CD4-positive, alpha-beta T cell (primary cell): Measurements from ENCODE around the gene LIN28B. TPM values are rescaled to one million over a fixed set of nuclear protein-coding genes. Genes with fewer than 3 reads are reported as not detected.

Experiments used
- ATAC-seq: fragments of 200-7000 bp; cut with Tn5 transposase; one replicate; pipeline ENCODE4 v1.10.0; 2022; ENCODE audit warnings: mild to moderate bottlenecking; ENCODE audit not compliant: poor library complexity
- CTCF ChIA-PET: fragments of 350-600 bp; sonication (Branson Sonifier 250); formaldehyde crosslinking; loops from one replicate; lab custom pipeline; 2021; ENCODE audit warnings: antibody characterized with exemption, inconsistent platforms; lab: Charles Lee
- POLR2A ChIA-PET: fragments of 350-600 bp; sonication (Branson Sonifier 250); formaldehyde crosslinking; loops from one replicate; lab custom pipeline; 2021; ENCODE audit warnings: antibody characterized with exemption, inconsistent platforms; lab: Charles Lee
- DNase-seq, 14 experiments: peaks; one replicate each; pipeline ENCODE4 v3.0.0-alpha.2; 2013 to 2020; ENCODE audit warnings: mixed read lengths in 2 of 14
- H3K27ac ChIP-seq, 2 donors: one replicate each; pipeline versions ENCODE4 v1.5.1 to v1.7.0; 2013; ENCODE audit warnings: low read length in 2 of 2, low read depth in 1 of 2, mild to moderate bottlenecking in 1 of 2
- H3K27me3 ChIP-seq, 2 experiments: 1 replicate in 1 of 2; 2 replicates in 1 of 2; pipeline versions ENCODE4 v1.6.1 to v1.7.0; 2013; ENCODE audit warnings: low read length in 2 of 2, control low read depth in 1 of 2, mild to moderate bottlenecking in 1 of 2, moderate library complexity in 1 of 2; ENCODE audit not compliant: insufficient read depth in 2 of 2, control insufficient read depth in 1 of 2
- H3K36me3 ChIP-seq: one replicate; pipeline ENCODE4 v1.6.1; 2013; ENCODE audit warnings: low read length, control low read depth; ENCODE audit not compliant: insufficient read depth
- H3K4me1 ChIP-seq: one replicate; pipeline ENCODE4 v1.6.1; 2013; ENCODE audit warnings: low read length, control low read depth; ENCODE audit not compliant: insufficient read depth
- H3K4me3 ChIP-seq: one replicate; pipeline ENCODE4 v1.5.1; 2013; ENCODE audit warnings: mild to moderate bottlenecking, low read length, moderate library complexity
- H3K9me3 ChIP-seq, 2 experiments: 1 replicate in 1 of 2; 2 replicates in 1 of 2; pipeline versions ENCODE4 v1.6.1 to v1.7.0; 2013; ENCODE audit warnings: low read length in 2 of 2, mild to moderate bottlenecking in 2 of 2, control low read depth in 1 of 2, moderate library complexity in 1 of 2; ENCODE audit not compliant: control insufficient read depth in 1 of 2, insufficient read depth in 1 of 2
- H3K27ac Mint-ChIP-seq: one replicate; pipeline ENCODE4 v1.8.0; 2020; ENCODE audit warnings: mixed read lengths
- H3K27me3 Mint-ChIP-seq: one replicate; pipeline ENCODE4 v1.8.0; 2021; ENCODE audit warnings: mixed read lengths
- H3K36me3 Mint-ChIP-seq: one replicate; pipeline ENCODE4 v1.8.0; 2021; ENCODE audit warnings: low read depth, mixed read lengths
- H3K4me1 Mint-ChIP-seq: one replicate; pipeline ENCODE4 v1.8.0; 2021; ENCODE audit warnings: low read depth, mixed read lengths
- H3K4me3 Mint-ChIP-seq: one replicate; pipeline ENCODE4 v1.8.0; 2020; ENCODE audit warnings: mild to moderate bottlenecking, mixed read lengths
- H3K9me3 Mint-ChIP-seq: one replicate; pipeline ENCODE4 v1.8.0; 2020; ENCODE audit warnings: mixed read lengths
- CTCF ChIP-seq: fragments of 200-600 bp; IDR thresholded peaks from one replicate; pipeline ENCODE4 v1.8.0; 2022; ENCODE audit warnings: antibody characterized with exemption, mild to moderate bottlenecking
- intact Hi-C, 2 experiments: fragments of 100-400 bp; cut with DNase I in 1 of 2; cut with micrococcal nuclease in 1 of 2; formaldehyde crosslinking; loops; one replicate each; pipeline versions ENCODE4 v1.15.1 to v1.9.0; 2023 to 2025; cut with DNase I, micrococcal nuclease
- total RNA-seq, 174 experiments: library from RNA in 2 of 174; stranded (reverse) in 2 of 174; gene quantifications; one replicate each; pipeline ENCODE4 v1.2.3 and lab custom pipeline; 2021 to 2026

The LIN28B gene
- total RNA-seq, 2 experiments from 2014 or later, result not detected

GRCh38 chr6:105042648-105043047, 85.7 kb downstream of the LIN28B start:
- H3K27me3 ChIP-seq, result peaks cover 0 to 2% of the 10 kb centered on the region in 2 experiments
- H3K4me1 ChIP-seq, result no peaks in the 10 kb centered on the region
- no peak overlapping the region for H3K27ac ChIP-seq
- DNase-seq, result no peak
- Mint-ChIP-seq H3K27me3 (peaks cover 11% of the 10 kb centered on the region), H3K4me1 (no peaks in the 10 kb centered on the region), H3K4me3 (no peak overlapping the region), H3K36me3 (no peaks in the 10 kb centered on the region), H3K27ac (no peak overlapping the region), H3K9me3 (no peaks in the 10 kb centered on the region)
- CTCF ChIA-PET, result no interaction called here
- H3K36me3 ChIP-seq, result no peaks in the 10 kb centered on the region
- no peak for TF ChIP-seq CTCF
- H3K9me3 ChIP-seq, result no peaks in the 10 kb centered on the region
- POLR2A ChIA-PET, result no interaction called here
- no peak for ATAC-seq
- intact Hi-C loops, result no loop called here
- H3K4me3 ChIP-seq, result no peak overlapping the region

- intact Hi-C loops, result no loop called here
- Mint-ChIP-seq H3K9me3 (no peaks in the 10 kb centered on the region), H3K27ac (no peak overlapping the region), H3K36me3 (no peaks in the 10 kb centered on the region), H3K4me1 (no peaks in the 10 kb centered on the region), H3K27me3 (peaks cover 18% of the 10 kb centered on the region), H3K4me3 (no peak overlapping the region)
- Histone ChIP-seq H3K36me3 (no peaks in the 10 kb centered on the region), H3K27me3 (peaks cover 0 to 2% of the 10 kb centered on the region in 2 experiments), H3K4me1 (no peaks in the 10 kb centered on the region), H3K9me3 (no peaks in the 10 kb centered on the region), H3K27ac (no peak overlapping the region), H3K4me3 (no peak overlapping the region)
- ChIA-PET POLR2A (no interaction called here), CTCF (no interaction called here)
- TF ChIP-seq CTCF, result no peak
- DNase-seq (no peak), ATAC-seq (no peak)
These were observed 87.1 kb downstream of the LIN28B start for GRCh38 chr6:105043979-105044378.

GRCh38 chr6:105045526-105045925, 88.6 kb downstream of the LIN28B start:
- Mint-ChIP-seq H3K36me3 (no peaks in the 10 kb centered on the region), H3K27ac (no peak overlapping the region), H3K9me3 (no peaks in the 10 kb centered on the region), H3K27me3 (peaks cover 23% of the 10 kb centered on the region), H3K4me1 (no peaks in the 10 kb centered on the region), H3K4me3 (no peak overlapping the region)
- ATAC-seq (no peak), DNase-seq (no peak)
- ChIA-PET CTCF (no interaction called here), POLR2A (no interaction called here)
- no peaks in the 10 kb centered on the region for H3K4me1 ChIP-seq
- TF ChIP-seq CTCF, result no peak
- H3K27me3 ChIP-seq, result peaks cover 0 to 2% of the 10 kb centered on the region in 2 experiments
- H3K27ac ChIP-seq, result no peak overlapping the region
- H3K36me3 ChIP-seq, result no peaks in the 10 kb centered on the region
- H3K9me3 ChIP-seq, result no peaks in the 10 kb centered on the region
- H3K4me3 ChIP-seq, result no peak overlapping the region
- intact Hi-C loops, result no loop called here
